Measurements from ENCODE around the gene AKR1C4.

- TF ChIP-seq CTCF (IDR thresholded peaks at IDR 0.05) = no peak
- no peak for TF ChIP-seq POLR2A (IDR thresholded peaks at IDR 0.05)
These were observed 62.7 kb downstream of the AKR1C4 start for GRCh38 chr10:5259132-5259951.

All from thyroid gland (tissue), 4 donors.